GM11168 (cell line): ENCODE data around the gene TJP3.

Experiments used
- in situ Hi-C: fragments of 300-500 bp; cut with MboI; formaldehyde crosslinking; loops from one replicate; pipeline ENCODE4 v1.12.0; 2022; ENCODE audit warnings: low sequenced_read_pairs; ENCODE audit not compliant: unreplicated experiment

TJP3 gene

DNA sequence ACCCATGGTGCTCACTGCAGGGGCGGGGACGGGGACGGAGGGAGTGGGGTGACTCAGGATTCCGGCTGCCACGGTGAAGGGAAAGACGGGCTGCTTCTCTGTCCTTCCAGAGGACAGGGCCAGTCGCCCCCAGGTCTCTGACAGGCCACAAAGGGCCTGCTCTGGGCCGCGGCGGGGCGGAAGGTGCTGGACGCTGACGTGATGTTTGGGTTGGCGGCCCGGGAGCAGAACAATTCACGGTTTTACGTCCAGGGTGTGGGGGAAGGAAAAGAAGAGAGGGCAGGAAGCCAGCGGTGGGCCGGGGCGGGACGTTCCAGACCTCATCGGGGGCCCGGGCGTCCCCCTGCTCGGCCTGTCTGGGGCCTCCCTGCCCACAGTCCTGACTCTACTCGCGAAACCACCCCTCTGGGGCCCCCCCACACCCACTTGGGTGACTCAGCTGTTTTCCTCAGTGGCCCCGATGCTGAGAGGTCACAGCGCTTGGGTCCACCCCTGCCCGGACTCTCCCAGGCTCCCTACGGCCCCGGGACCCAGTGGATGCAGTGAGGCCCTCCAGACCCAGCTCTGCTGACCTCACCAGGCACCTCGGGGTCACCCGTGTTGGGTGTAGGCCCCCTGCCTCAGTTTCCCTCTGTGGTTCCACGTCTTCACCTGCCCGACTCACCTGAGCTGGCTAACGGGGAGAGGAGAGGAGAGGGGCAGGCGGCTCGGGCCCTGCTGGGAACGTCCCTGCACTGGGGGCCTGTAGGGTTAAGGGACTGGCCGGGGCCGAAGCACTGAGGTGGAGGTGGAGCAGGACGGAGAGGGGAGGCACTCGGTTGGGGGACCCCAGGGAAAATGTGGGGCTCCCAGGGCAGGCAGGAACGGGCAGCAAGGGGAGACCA lies 37.1 kb upstream of the TJP3 start:
- in situ Hi-C loops: no loop called here

DNA sequence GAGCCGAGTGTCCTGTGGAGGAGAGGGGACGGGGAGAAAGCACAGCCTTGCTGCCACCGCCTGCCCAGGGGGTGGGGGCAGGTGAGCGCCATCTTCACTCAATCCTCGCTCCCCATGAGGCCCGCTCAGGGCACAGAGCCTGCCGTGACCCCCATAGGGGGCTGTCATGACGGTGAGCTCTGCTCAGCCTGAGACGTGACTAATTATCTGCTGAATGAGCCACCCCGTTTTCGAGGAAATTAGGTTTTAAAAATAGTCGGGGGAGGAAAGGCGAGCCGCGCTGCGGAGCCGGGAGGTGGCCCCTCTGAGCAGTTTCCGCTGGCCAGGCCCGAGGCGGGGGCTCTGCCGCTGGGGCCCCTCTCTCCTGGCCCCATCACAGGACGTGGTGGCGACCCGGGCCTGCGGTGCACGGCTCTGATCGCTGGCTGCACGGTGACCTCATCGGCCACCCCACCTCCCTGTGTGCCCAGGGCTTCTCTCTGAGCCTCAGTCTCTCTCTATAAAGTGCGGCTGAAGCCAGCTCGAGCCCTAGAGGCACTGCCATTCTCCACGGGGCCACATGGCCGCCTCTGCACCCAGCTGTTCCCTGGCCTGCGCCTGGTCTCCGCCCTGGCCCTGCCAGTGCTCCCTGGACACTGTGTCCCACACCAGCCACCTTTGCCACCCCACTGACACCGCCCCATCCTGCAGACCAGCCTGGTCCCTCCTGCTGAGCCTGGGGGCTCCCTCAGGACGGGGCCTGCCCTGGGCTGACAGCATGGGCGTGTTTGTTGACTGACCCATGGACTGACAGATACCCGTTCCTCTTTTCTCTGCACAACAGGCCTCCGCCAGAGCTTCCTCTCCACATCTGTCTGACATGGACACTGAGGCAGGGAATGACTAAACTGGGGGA lies 36.3 kb upstream of the TJP3 start:
- in situ Hi-C loops: no loop called here

DNA sequence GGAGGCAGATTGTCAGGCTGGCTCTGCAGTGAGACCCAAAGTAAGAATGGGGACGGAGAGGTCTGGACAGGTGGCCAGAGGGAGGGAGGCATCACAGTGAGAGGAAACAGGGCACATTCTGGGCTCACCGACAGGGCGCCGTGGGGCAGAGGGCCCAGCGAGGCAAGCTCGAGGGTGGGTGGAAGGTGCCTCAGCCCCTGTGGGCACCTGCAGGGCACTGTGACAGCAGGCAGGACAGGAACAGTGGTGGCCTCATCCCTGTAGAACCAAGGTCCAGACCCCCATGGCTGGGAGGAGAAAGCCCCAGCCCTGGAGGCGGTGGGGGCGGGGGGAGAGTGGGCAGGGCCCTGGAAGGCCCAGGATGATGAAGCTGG lies 35.6 kb upstream of the TJP3 start:
- in situ Hi-C loops: no loop called here

DNA sequence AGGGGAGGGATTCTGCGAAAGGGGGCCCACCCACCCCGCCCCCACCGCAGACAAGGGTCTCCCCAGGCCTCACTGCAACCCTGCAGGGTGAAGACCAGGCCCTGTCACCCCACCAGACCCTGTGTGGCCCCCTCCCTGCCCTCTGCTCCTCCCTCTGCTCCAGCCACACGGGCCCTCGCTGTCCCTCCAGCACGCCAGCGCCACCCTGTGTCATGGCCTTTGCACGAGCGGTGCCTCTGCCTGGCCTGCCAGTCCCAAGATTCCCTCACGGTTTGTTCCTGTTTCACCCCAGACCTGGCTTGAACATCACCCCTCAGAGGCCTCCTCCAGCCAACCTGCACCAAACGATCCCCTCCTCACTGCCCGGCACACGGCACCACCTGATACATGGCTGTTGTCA lies 35.2 kb upstream of the TJP3 start:
- in situ Hi-C loops: no loop called here

DNA sequence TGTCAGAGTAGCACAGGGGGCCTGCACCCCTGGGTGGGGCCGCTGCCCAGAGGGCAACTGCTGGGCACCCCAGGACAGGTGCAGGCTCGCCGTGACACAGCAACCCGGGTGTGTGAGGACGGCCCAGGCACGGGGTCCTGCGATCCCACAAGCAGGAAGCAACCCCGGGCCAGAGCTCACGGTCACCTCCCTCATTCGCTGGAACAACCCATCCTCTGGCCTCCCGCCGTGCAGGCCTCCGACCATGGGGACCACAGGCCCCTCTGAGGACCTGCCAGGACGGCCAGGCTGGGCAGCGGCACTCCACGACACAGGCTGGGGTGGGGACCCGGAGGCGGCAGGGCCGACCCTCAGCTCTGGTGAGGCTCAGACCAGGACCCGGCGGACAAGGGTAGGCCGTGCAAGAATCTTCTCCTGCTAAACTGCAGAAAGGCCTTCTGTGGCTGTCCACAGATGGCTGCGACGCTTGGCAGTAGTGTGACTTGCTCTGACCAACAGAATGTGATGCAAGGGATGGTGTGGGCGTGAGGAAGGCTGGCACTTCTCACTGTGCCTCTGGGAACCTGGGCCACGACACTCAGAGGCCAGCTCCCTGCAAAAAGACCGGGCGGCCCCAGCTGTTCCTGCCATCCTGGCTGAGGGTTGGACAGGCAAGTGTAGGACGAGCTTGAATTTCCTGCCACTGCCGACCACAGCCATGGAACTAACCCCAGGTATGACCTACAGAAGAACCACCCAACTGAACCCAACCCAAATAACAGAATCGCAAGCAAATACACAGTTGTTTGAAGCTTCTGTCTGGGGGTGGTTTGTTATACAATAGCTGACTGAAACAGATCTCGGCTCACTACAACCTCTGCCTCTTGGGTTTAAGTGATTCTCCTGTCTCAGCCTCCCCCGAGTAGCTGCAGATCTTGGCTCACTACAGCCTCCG lies 34.4 kb upstream of the TJP3 start:
- in situ Hi-C loops: no loop called here

DNA sequence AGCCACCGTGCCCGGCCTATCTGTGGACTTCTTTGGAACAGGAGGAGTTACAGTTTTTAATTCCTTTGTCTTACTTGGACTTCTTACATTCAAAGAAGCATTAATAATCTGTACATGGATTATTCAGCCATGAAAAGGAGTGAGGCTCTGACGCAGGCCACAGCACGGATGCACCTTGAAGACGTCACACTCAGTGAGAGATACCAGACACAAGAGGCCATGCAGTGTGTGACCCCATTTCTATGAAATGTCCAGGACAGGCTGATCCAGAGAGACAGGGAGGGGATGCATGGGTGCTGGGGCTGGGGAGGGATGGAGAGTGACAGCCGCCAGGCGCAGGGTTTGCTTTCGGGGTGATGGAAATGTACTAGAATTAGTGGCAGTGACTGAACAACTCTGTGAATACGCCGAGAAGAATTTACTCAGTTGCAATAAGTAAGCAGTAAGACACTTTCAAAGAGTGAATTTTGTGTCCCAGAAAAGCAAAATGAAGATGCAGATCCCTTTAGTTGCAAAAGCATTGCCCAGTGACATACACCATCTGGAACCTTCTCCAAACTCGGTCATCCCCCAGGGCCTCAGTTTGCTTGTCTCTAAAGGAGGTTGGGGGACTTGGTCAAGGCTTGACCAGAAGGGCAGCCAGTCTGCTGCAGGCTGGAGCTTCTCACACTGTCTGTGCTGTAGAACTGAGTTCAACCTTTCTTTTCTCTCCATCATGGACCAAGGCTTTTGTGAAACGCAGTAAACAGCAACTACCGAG lies 33.2 kb upstream of the TJP3 start:
- in situ Hi-C loops: no loop called here

DNA sequence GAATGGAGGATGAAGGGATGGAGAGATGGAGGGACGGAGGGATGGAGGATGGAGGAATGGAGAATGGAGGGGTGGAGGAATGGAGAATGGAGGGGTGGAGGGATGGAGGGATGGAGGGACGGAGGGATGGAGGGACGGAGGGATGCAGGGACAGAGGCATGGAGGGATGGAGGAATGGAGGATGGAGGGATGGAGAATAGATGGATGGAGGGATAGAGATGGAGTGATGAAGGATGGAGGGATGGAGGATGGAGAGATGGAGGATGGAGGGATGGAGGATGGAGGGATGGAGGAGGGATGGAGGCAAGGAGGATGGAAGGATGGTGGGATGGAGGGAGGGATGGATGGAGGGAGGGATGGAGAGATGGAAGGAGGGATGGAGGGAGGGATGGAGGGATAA lies 30.0 kb upstream of the TJP3 start:
- in situ Hi-C loops: no loop called here

DNA sequence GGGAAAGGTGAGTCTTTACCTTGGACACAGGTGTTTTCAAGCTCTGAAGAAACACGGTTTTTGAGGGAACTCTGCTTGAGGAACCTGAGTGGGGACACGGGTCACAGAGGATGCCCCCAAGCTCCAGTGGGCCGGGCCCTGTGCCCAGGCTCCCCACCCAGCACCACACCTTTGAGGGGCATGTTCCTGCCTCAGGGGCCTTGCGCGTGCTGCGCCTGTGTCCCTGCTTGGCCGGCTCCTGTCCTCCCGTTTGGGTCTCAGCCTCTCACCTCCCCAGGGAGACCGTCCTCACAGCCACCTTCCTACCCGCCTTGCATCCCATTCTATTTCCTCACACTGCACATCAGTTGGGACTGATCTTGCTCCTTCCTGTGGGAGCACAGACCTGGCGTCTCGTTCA lies 29.0 kb upstream of the TJP3 start:
- in situ Hi-C loops: no loop called here

DNA sequence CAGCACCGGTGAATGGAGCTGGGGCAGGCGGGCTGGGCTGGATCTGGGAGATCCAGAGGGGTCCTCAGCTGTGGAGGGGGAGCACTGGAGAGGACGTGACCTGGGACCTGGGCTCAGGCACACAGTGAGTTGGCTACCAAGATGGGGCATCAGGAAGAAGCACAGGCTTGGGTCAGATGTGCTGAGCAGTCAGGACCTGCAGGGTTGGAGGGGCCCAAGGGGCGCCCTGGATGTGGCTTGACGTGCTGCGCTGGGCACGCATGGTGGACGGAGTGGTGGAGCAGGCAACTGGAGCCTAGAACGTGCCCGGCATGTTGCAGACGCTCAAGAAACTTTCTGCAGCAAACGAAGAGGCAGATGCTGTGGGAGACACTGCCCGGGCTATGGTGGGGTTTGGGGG lies 28.6 kb upstream of the TJP3 start:
- in situ Hi-C loops: no loop called here

DNA sequence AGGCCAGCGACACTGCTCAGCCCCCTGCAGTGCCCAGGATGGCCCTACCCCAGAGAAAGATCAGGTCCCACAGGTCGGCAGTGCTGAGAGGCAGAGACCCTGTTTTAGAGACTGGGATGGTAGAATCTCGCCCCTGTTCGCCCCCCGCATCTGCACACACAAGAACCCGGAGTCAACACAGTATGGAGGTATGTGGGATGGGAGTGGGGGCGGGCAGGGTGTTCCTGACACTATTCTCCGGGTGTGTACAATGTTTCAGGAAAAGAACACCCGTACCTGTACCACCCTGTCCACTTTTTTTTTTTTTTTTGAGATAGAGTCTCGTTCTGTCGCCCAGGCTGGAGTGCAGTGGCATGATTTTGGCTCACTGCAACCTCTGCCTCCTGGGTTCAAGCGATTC lies 27.2 kb upstream of the TJP3 start:
- in situ Hi-C loops: no loop called here

DNA sequence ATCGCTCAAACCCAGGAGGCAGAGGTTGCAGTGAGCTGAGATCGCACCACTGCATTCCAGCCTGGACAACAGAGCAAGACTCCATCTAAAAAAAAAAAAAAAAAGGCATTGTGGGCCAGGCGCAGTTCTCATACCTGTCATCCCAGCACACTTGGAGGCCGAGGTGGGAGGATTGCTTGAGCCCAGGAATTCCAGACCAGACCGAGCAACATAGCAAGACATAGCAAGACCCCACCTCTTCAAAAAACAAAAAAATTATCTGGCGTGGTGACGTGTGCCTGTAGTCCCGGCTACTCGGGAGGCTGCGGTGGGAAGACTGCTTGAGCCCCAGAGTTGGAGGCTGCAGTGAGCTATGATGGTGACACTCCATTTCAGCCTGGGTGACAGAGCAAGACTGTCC lies 25.9 kb upstream of the TJP3 start:
- in situ Hi-C loops: no loop called here

DNA sequence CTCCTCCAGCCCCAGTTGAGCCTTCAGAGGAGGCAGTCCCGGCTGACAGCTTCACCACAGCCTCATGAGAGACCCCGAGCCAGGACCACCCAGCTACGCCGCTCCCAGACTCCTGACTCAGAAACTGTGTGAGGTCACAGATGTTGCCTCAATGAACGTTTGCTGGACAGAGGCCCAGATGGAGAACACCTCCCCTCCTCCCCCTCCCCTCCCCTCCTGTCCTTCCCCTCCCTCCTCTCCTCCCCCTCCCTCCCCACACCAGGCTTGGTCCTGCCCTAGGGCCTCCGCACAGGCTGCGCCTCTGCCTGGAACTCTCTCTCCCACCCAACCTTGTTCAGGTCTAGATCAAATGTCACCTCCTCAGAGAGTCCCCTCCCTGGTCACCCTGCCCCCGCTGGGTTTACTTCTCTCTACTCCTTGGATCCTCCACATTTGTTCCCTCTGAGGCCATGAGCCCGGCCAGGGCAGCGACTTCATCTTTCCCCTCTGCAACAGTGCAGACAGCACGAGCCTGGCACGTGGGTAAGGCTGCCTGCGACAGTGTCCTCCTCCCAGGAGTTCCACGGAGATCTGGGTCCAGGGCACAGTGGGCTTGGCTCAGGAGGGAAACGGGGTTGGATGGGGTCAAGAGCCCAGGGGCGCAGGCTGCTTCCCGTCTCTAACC lies 25.3 kb upstream of the TJP3 start:
- in situ Hi-C loops: no loop called here

DNA sequence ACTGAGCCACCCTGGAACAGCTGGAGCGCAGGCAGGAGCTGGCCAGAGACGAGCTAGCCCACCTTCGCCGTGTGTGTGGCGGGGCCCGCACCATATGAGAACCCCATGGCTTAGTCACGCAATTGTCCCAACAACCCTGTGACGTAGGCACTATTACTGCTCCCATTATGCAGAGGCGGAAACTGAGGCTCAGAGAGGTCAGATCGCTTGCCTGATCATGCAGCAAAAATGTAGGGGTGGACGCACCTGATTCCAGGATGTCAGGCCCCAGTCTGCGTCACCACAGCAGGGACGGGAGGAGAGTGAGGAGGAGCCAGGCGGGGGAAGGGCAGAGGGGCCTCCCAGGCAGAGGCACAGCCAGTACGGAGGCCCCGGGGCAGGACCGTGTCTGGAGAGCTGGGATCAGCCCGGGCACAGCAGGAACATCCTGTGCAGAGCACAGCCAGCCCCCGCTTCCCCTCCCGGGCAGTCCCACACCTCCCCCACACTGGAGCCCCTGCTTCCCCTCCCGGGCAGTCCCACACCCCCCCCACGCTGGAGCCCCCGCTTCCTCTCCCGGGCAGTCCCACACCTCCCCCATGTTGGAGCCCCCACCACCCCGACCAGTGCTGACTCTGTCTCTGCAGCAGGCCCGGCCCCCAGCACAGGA lies 24.7 kb upstream of the TJP3 start:
- in situ Hi-C loops: no loop called here

DNA sequence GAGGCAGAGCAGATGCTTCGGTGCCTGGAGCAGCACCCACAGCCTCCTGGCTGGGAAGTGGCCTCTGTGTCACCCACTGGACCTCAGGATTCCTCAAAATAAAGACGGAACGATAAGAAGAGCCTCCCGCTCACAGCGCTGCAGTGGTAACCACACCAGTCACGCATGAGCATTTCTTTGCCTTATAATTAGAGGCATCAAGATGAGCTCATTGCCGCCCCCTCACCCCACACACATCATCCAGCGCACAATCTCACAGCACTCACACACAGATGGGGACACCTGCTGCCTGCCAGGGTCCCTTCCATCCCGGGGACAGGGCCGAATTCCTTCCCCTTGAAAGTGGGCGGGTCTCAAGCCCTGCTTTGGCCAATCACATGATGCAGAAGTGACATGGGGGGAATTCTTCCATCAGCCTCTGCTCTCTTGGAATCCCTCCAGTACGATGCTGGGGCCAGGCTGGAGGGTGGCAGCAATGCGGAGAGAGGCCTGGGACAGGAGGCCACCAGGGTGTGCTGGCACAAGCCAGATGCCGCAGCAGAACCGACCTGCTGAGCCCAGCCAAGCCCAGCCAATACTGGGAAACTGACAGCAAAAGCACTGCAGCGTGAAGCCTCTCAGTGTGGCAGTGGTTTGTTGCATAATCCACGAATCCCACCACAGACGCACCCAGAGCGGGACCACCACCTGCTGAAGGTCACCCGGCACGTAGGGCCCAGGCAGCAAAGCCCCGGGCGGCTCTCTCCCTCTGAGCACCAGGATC lies 23.9 kb upstream of the TJP3 start:
- in situ Hi-C loops: no loop called here

DNA sequence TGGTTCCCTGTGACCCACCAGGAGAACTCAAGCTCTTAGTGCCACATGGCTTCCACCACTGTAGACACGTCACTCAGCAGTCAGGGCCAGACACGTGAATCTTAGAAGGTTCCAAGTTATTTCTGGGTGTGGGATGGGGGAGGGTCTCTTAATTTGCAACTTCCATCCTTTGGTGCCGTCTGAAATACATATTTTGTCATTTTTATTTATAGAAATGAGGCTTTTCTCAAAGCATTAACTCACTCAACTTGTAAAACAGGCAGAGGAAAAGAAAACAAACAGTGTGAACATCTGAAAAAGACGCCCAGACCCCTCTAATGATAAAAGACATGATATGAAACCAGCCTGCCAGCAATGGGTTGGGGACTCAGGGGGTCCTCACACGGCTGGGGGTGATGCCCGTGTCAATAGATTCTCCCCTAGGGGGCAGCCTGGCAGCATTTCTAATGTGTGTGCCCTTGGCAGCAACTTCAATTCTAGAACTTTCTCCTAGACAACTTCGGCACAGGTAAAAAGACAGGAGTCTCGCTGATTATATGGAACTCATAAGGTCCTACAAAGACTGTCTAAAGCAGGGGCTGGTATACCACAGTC lies 23.3 kb upstream of the TJP3 start:
- in situ Hi-C loops: no loop called here

DNA sequence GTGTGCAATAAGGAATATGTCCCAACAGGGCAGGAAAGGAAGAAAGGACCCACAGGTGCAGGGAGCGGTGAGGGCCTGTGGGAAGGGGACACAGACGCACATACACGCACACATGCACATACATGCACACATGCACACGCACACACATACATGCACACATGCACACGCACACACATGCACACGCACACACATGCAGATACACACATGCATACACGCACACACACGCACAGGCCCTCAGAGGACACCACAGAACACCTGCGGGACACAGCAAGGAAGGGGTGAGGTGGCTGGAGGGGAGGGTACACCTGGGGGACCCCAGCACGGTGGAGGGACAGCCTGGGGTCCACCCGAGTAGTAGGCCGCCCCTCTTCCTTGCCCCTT lies 20.8 kb upstream of the TJP3 start:
- in situ Hi-C loops: no loop called here

DNA sequence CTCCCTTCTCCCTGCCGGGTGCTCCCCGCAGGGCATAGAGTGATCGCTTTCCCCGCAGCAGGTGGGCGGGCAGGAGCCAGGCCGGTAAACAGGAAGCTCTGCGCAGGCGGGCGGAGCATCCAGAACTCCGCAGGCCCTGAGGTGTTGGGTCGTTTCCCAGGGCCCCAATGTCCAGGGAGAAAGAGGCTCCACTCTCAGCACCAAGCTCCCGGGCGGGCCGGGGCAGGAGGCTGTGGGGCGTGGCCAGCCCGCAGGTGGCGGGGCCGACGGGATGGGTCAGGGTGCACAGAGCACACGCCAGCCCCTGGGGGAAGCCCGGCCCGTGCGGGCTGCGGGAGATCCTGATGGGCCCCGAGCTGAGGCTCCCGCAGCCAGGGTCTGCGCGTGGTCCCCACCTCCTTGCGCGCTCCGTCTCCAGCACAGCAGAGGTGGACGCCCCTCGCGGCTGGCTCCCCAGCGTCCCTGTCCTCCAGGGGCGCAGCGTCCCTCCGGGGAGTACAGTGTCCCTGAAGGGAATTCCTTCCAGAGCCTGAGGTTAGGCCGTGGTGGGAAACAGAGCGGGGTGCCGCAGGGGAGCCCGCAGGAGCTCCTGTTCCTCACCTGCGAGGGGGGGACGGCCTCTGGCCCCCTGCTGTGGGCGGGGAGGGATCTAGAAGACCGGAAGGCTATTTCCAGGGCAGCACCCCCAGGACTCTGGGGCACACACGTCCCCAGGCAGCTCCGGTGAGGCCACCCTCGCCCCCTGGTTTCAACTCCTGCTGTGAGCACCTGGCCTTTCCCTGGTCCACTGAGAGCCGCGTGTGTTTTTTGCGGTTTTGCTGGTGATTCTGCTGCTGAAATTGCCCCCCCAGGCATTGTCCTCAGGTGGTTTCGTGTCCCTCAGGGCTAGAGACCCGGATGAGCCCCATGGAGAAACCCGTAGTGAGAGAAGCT lies 20.1 kb upstream of the TJP3 start:
- in situ Hi-C loops: no loop called here
